Measurements from ENCODE around the gene STAB2.

The STAB2 gene

GRCh38 chr12:103785243-103786031, 198.4 kb downstream of the STAB2 start:
- Mint-ChIP-seq H3K27ac (no peak overlapping the region), H3K4me3 (no peak overlapping the region)

GRCh38 chr12:103786201-103786600, 199.1 kb downstream of the STAB2 start:
- Mint-ChIP-seq H3K4me1 (no peaks in the 10 kb centered on the region), H3K9me3 (peaks cover 3% of the 10 kb centered on the region), H3K27ac (no peak overlapping the region), H3K27me3 (no peaks in the 10 kb centered on the region), H3K4me3 (no peak overlapping the region), H3K36me3 (peaks cover 17% of the 10 kb centered on the region)
- DNase-seq (ENCODE audit: low spot score in 2 of 2), result no peak
- no peak for ATAC-seq (ENCODE audit: low read depth)

More at GRCh38 chr12:103785243-103786031, 198.4 kb downstream of the STAB2 start:
- DNase-seq (ENCODE audit: low spot score in 2 of 2) (no peak), ATAC-seq (ENCODE audit: low read depth) (no peak)
- Mint-ChIP-seq H3K27me3 (no peaks in the 10 kb centered on the region), H3K36me3 (peaks cover 17% of the 10 kb centered on the region), H3K9me3 (peaks cover 3% of the 10 kb centered on the region), H3K4me1 (no peaks in the 10 kb centered on the region)

- Mint-ChIP-seq H3K4me1 (no peaks in the 10 kb centered on the region), H3K4me3 (no peak overlapping the region), H3K36me3 (peaks cover 16% of the 10 kb centered on the region), H3K27me3 (no peaks in the 10 kb centered on the region), H3K9me3 (no peaks in the 10 kb centered on the region), H3K27ac (no peak overlapping the region)
- DNase-seq (ENCODE audit: low spot score in 2 of 2), result no peak
- no peak for ATAC-seq (ENCODE audit: low read depth)
Observed at GRCh38 chr12:103791350-103791920, 204.4 kb downstream of the STAB2 start.

- H3K4me1 Mint-ChIP-seq, result no peaks in the 10 kb centered on the region
- H3K27me3 Mint-ChIP-seq, result no peaks in the 10 kb centered on the region
- H3K36me3 Mint-ChIP-seq, result peaks cover 24% of the 10 kb centered on the region
- no peak for DNase-seq (ENCODE audit: low spot score in 2 of 2)
- no peaks in the 10 kb centered on the region for H3K9me3 Mint-ChIP-seq
- no peak overlapping the region for H3K4me3 Mint-ChIP-seq
- H3K27ac Mint-ChIP-seq, result no peak overlapping the region
- ATAC-seq (ENCODE audit: low read depth), result no peak
Observed at GRCh38 chr12:103793046-103793445, 206.0 kb downstream of the STAB2 start.

GRCh38 chr12:103793512-103794045, 206.5 kb downstream of the STAB2 start:
- DNase-seq (ENCODE audit: low spot score in 2 of 2) (no peak), ATAC-seq (ENCODE audit: low read depth) (no peak)
- H3K4me1 Mint-ChIP-seq, result no peaks in the 10 kb centered on the region
- no peak overlapping the region for H3K4me3 Mint-ChIP-seq
- H3K36me3 Mint-ChIP-seq, result peaks cover 24% of the 10 kb centered on the region
- no peak overlapping the region for H3K27ac Mint-ChIP-seq
- H3K9me3 Mint-ChIP-seq, result no peaks in the 10 kb centered on the region
- H3K27me3 Mint-ChIP-seq, result no peaks in the 10 kb centered on the region

GRCh38 chr12:103794309-103795213, 207.5 kb downstream of the STAB2 start:
- Mint-ChIP-seq H3K9me3 (peaks cover 2% of the 10 kb centered on the region), H3K4me1 (no peaks in the 10 kb centered on the region), H3K27me3 (no peaks in the 10 kb centered on the region), H3K27ac (no peak overlapping the region), H3K36me3 (peaks cover 24% of the 10 kb centered on the region), H3K4me3 (no peak overlapping the region)
- no peak for DNase-seq (ENCODE audit: low spot score in 2 of 2)
- ATAC-seq (ENCODE audit: low read depth), result no peak

- no peak overlapping the region for H3K27ac Mint-ChIP-seq
- DNase-seq (ENCODE audit: low spot score in 2 of 2) (no peak), ATAC-seq (ENCODE audit: low read depth) (no peak)
- H3K4me1 Mint-ChIP-seq, result no peaks in the 10 kb centered on the region
- H3K27me3 Mint-ChIP-seq, result no peaks in the 10 kb centered on the region
- H3K36me3 Mint-ChIP-seq, result peaks cover 22% of the 10 kb centered on the region
- H3K4me3 Mint-ChIP-seq, result no peak overlapping the region
- H3K9me3 Mint-ChIP-seq, result peaks cover 2% of the 10 kb centered on the region
Observed at GRCh38 chr12:103798586-103798985, 211.5 kb downstream of the STAB2 start.

GRCh38 chr12:103799504-103799856, 212.4 kb downstream of the STAB2 start:
- no peak overlapping the region for H3K4me3 Mint-ChIP-seq
- H3K4me1 Mint-ChIP-seq, result no peaks in the 10 kb centered on the region
- H3K36me3 Mint-ChIP-seq, result peaks cover 27% of the 10 kb centered on the region
- H3K27ac Mint-ChIP-seq, result no peak overlapping the region
- ATAC-seq (ENCODE audit: low read depth) (no peak), DNase-seq (ENCODE audit: low spot score in 2 of 2) (no peak)
- no peaks in the 10 kb centered on the region for H3K27me3 Mint-ChIP-seq
- peaks cover 2% of the 10 kb centered on the region for H3K9me3 Mint-ChIP-seq

- peaks cover 2% of the 10 kb centered on the region for H3K9me3 Mint-ChIP-seq
- peaks cover 29% of the 10 kb centered on the region for H3K36me3 Mint-ChIP-seq
- DNase-seq (ENCODE audit: low spot score in 2 of 2) (no peak), ATAC-seq (ENCODE audit: low read depth) (no peak)
- no peak overlapping the region for H3K27ac Mint-ChIP-seq
- no peaks in the 10 kb centered on the region for H3K27me3 Mint-ChIP-seq
- H3K4me1 Mint-ChIP-seq, result no peaks in the 10 kb centered on the region
- H3K4me3 Mint-ChIP-seq, result no peak overlapping the region
Observed at GRCh38 chr12:103799857-103800771, 213.0 kb downstream of the STAB2 start.

GRCh38 chr12:103801709-103802585, 214.9 kb downstream of the STAB2 start:
- no peak overlapping the region for H3K27ac Mint-ChIP-seq

GRCh38 chr12:103802586-103802886, 215.5 kb downstream of the STAB2 start:
- H3K27me3 Mint-ChIP-seq, result no peaks in the 10 kb centered on the region
- no peak overlapping the region for H3K27ac Mint-ChIP-seq
- H3K4me1 Mint-ChIP-seq, result no peaks in the 10 kb centered on the region
- no peak overlapping the region for H3K4me3 Mint-ChIP-seq
- DNase-seq (ENCODE audit: low spot score in 2 of 2), result no peak
- peaks cover 31% of the 10 kb centered on the region for H3K36me3 Mint-ChIP-seq
- no peak for ATAC-seq (ENCODE audit: low read depth)
- H3K9me3 Mint-ChIP-seq, result peaks cover 2% of the 10 kb centered on the region

More at GRCh38 chr12:103801709-103802585, 214.9 kb downstream of the STAB2 start:
- H3K9me3 Mint-ChIP-seq, result peaks cover 2% of the 10 kb centered on the region
- ATAC-seq (ENCODE audit: low read depth) (no peak), DNase-seq (ENCODE audit: low spot score in 2 of 2) (no peak)
- no peaks in the 10 kb centered on the region for H3K27me3 Mint-ChIP-seq
- H3K36me3 Mint-ChIP-seq, result peaks cover 30% of the 10 kb centered on the region
- no peaks in the 10 kb centered on the region for H3K4me1 Mint-ChIP-seq
- H3K4me3 Mint-ChIP-seq, result no peak overlapping the region

- H3K9me3 Mint-ChIP-seq, result peaks cover 2% of the 10 kb centered on the region
Observed at GRCh38 chr12:103803847-103804246, 216.8 kb downstream of the STAB2 start.

More at GRCh38 chr12:103803847-103804246, 216.8 kb downstream of the STAB2 start:
- ATAC-seq (ENCODE audit: low read depth) (no peak), DNase-seq (ENCODE audit: low spot score in 2 of 2) (no peak)
- no peak overlapping the region for H3K27ac Mint-ChIP-seq
- no peaks in the 10 kb centered on the region for H3K4me1 Mint-ChIP-seq
- no peak overlapping the region for H3K4me3 Mint-ChIP-seq
- peaks cover 36% of the 10 kb centered on the region for H3K36me3 Mint-ChIP-seq
- H3K27me3 Mint-ChIP-seq, result no peaks in the 10 kb centered on the region

Data from memory B cell (primary cell).